Activated CD4-positive, alpha-beta T cell treated with anti-CD3 and anti-CD28 coated beads, Interleukin-2, amount 10 ng/mL, durations not matched to agents 24 days and 14 days (primary cell): Measurements from ENCODE around the gene POLE3. TPM values are rescaled to one million over a fixed set of nuclear protein-coding genes. Genes with fewer than 3 reads are reported as not detected.
"Not testable (repeated sequence)": the region's sequence is repeated elsewhere in the genome, so short reads cannot be mapped to it uniquely, and the experiment has no call there.

Experiments
- DNase-seq: peaks from one replicate; pipeline ENCODE4 v3.0.0; 2022
- H3K27ac Mint-ChIP-seq: one replicate; pipeline ENCODE4 v1.8.0; 2022; ENCODE audit warnings: mild to moderate bottlenecking, mixed read lengths
- H3K27me3 Mint-ChIP-seq: one replicate; pipeline ENCODE4 v1.8.0; 2022; ENCODE audit warnings: mixed read lengths
- H3K36me3 Mint-ChIP-seq: one replicate; pipeline ENCODE4 v1.8.0; 2022; ENCODE audit warnings: low read depth, mild to moderate bottlenecking, mixed read lengths
- H3K4me1 Mint-ChIP-seq: one replicate; pipeline ENCODE4 v1.8.0; 2021; ENCODE audit warnings: mixed read lengths
- H3K4me3 Mint-ChIP-seq: one replicate; pipeline ENCODE4 v1.8.0; 2022; ENCODE audit warnings: mild to moderate bottlenecking, moderate library complexity, mixed read lengths
- H3K9me3 Mint-ChIP-seq: one replicate; pipeline ENCODE4 v1.8.0; 2021; ENCODE audit warnings: mixed read lengths
- intact Hi-C: fragments of 100-400 bp; cut with micrococcal nuclease; formaldehyde crosslinking; loops from one replicate; pipeline ENCODE4 v1.15.1; 2023
- total RNA-seq: library from RNA; stranded (reverse); gene quantifications from 2 replicates; pipeline ENCODE4 v1.2.3, GENCODE V29; 2022

The POLE3 gene
- total RNA-seq, result 81.4 and 84.4 TPM in 2 replicates

GRCh38 chr9:113410207-113410864, at the start of gene POLE3, which contains the start of gene C9orf43:
Gene POLE3, minus strand, starts transcription at chr9:113410675. Its CDS starts 382 bp downstream, at chr9:113410293.
Gene C9orf43, plus strand, starts transcription at chr9:113410747. Its CDS starts 2,747 bp downstream, at chr9:113413494.
- Mint-ChIP-seq H3K27me3 (no peaks in the 10 kb centered on the region), H3K4me1 (peaks cover 20% of the 10 kb centered on the region), H3K4me3 (peak within 1 kb of the TSS; percentile 97), H3K9me3 (no peaks in the 10 kb centered on the region), H3K36me3 (peaks cover 34% of the 10 kb centered on the region), H3K27ac (peak within 1 kb of the TSS; percentile 99)
- intact Hi-C loops, result loop anchor here (1.0 to 2.0 kb wide), 12 partner anchors 9 to 1780 kb away; partner anchors contain the start of genes ALAD, CDC26, DNAJC25 and FKBP15
- DNase-seq, result peak; percentile 99

GRCh38 chr9:113456235-113456634, 45.8 kb upstream of the POLE3 start:
- intact Hi-C loops, result no loop called here
- no peak for DNase-seq
- H3K9me3 Mint-ChIP-seq, result no peaks in the 10 kb centered on the region
- H3K27ac Mint-ChIP-seq, result no peak overlapping the region
- no peaks in the 10 kb centered on the region for H3K27me3 Mint-ChIP-seq
- peaks cover 16% of the 10 kb centered on the region for H3K4me1 Mint-ChIP-seq
- no peaks in the 10 kb centered on the region for H3K36me3 Mint-ChIP-seq
- H3K4me3 Mint-ChIP-seq, result no peak overlapping the region

GRCh38 chr9:113454914-113455761, 44.7 kb upstream of the POLE3 start:
- peaks cover 16% of the 10 kb centered on the region for H3K4me1 Mint-ChIP-seq
- DNase-seq, result no peak
- H3K4me3 Mint-ChIP-seq, result no peak overlapping the region
- intact Hi-C loops, result no loop called here
- H3K27ac Mint-ChIP-seq, result no peak overlapping the region
- H3K9me3 Mint-ChIP-seq, result no peaks in the 10 kb centered on the region
- H3K36me3 Mint-ChIP-seq, result no peaks in the 10 kb centered on the region
- H3K27me3 Mint-ChIP-seq, result no peaks in the 10 kb centered on the region

- no peaks in the 10 kb centered on the region for H3K27me3 Mint-ChIP-seq
- peaks cover 16% of the 10 kb centered on the region for H3K4me1 Mint-ChIP-seq
- intact Hi-C loops, result no loop called here
- DNase-seq, result no peak
- no peak overlapping the region for H3K27ac Mint-ChIP-seq
- no peak overlapping the region for H3K4me3 Mint-ChIP-seq
- H3K36me3 Mint-ChIP-seq, result no peaks in the 10 kb centered on the region
- H3K9me3 Mint-ChIP-seq, result no peaks in the 10 kb centered on the region
Observed at GRCh38 chr9:113452113-113452605, 41.7 kb upstream of the POLE3 start.

GRCh38 chr9:113449376-113449775, 38.9 kb upstream of the POLE3 start:
- Mint-ChIP-seq H3K27ac (no peak overlapping the region), H3K9me3 (no peaks in the 10 kb centered on the region), H3K4me1 (peaks cover 4% of the 10 kb centered on the region), H3K4me3 (no peak overlapping the region), H3K36me3 (no peaks in the 10 kb centered on the region), H3K27me3 (no peaks in the 10 kb centered on the region)
- DNase-seq, result no peak
- intact Hi-C loops, result no loop called here

- Mint-ChIP-seq H3K4me1 (peaks cover 2% of the 10 kb centered on the region), H3K27me3 (no peaks in the 10 kb centered on the region), H3K27ac (no peak overlapping the region), H3K9me3 (no peaks in the 10 kb centered on the region), H3K36me3 (no peaks in the 10 kb centered on the region), H3K4me3 (no peak overlapping the region)
- intact Hi-C loops, result loop anchor here (2.0 kb wide), 1 partner anchor 70 kb away; no protein-coding TSS in a partner anchor
- DNase-seq, result peak; percentile 70
Observed at GRCh38 chr9:113446323-113446740, 35.9 kb upstream of the POLE3 start.

GRCh38 chr9:113444736-113445135, 34.3 kb upstream of the POLE3 start:
- Mint-ChIP-seq H3K9me3 (no peaks in the 10 kb centered on the region), H3K4me1 (peaks cover 2% of the 10 kb centered on the region), H3K4me3 (no peak overlapping the region), H3K27me3 (no peaks in the 10 kb centered on the region), H3K36me3 (no peaks in the 10 kb centered on the region), H3K27ac (no peak overlapping the region)
- DNase-seq, result no peak
- intact Hi-C loops, result no loop called here

GRCh38 chr9:113437716-113438115, 27.2 kb upstream of the POLE3 start:
- H3K36me3 Mint-ChIP-seq, H3K9me3 Mint-ChIP-seq, DNase-seq, H3K27ac Mint-ChIP-seq, H3K4me1 Mint-ChIP-seq, H3K4me3 Mint-ChIP-seq, intact Hi-C loops: not testable (repeated sequence)
- H3K27me3 Mint-ChIP-seq, result peaks cover 21% of the 10 kb centered on the region

- Mint-ChIP-seq H3K36me3 (no peaks in the 10 kb centered on the region), H3K4me1 (peaks cover 3% of the 10 kb centered on the region), H3K4me3 (no peak overlapping the region), H3K9me3 (no peaks in the 10 kb centered on the region), H3K27ac (no peak overlapping the region), H3K27me3 (peaks cover 27% of the 10 kb centered on the region)
- intact Hi-C loops, result no loop called here
- DNase-seq, result no peak
Observed at GRCh38 chr9:113436728-113437515, 26.4 kb upstream of the POLE3 start.

GRCh38 chr9:113431191-113431590, 20.7 kb upstream of the POLE3 start:
- Mint-ChIP-seq H3K27me3 (peaks cover 26% of the 10 kb centered on the region), H3K4me3 (no peak overlapping the region), H3K27ac (no peak overlapping the region), H3K4me1 (no peaks in the 10 kb centered on the region), H3K36me3 (no peaks in the 10 kb centered on the region), H3K9me3 (no peaks in the 10 kb centered on the region)
- DNase-seq, result no peak
- intact Hi-C loops, result no loop called here

- intact Hi-C loops, result no loop called here
- Mint-ChIP-seq H3K9me3 (no peaks in the 10 kb centered on the region), H3K36me3 (no peaks in the 10 kb centered on the region), H3K4me1 (no peaks in the 10 kb centered on the region), H3K4me3 (no peak overlapping the region), H3K27ac (no peak overlapping the region), H3K27me3 (peaks cover 20% of the 10 kb centered on the region)
- DNase-seq, result no peak
Observed at GRCh38 chr9:113428062-113428615, 17.7 kb upstream of the POLE3 start.

GRCh38 chr9:113427629-113428028, 17.2 kb upstream of the POLE3 start:
- intact Hi-C loops, result no loop called here
- H3K27ac Mint-ChIP-seq, result no peak overlapping the region
- H3K4me1 Mint-ChIP-seq, result no peaks in the 10 kb centered on the region
- peaks cover 15% of the 10 kb centered on the region for H3K27me3 Mint-ChIP-seq
- no peaks in the 10 kb centered on the region for H3K9me3 Mint-ChIP-seq
- no peak overlapping the region for H3K4me3 Mint-ChIP-seq
- no peaks in the 10 kb centered on the region for H3K36me3 Mint-ChIP-seq
- no peak for DNase-seq

GRCh38 chr9:113426701-113427100, 16.2 kb upstream of the POLE3 start:
- Mint-ChIP-seq H3K27ac (no peak overlapping the region), H3K9me3 (no peaks in the 10 kb centered on the region), H3K4me3 (no peak overlapping the region), H3K4me1 (no peaks in the 10 kb centered on the region), H3K36me3 (no peaks in the 10 kb centered on the region), H3K27me3 (peaks cover 9% of the 10 kb centered on the region)
- intact Hi-C loops, result no loop called here
- no peak for DNase-seq
